ENCODE measurements around the gene DUSP19.

The DUSP19 gene

DNA sequence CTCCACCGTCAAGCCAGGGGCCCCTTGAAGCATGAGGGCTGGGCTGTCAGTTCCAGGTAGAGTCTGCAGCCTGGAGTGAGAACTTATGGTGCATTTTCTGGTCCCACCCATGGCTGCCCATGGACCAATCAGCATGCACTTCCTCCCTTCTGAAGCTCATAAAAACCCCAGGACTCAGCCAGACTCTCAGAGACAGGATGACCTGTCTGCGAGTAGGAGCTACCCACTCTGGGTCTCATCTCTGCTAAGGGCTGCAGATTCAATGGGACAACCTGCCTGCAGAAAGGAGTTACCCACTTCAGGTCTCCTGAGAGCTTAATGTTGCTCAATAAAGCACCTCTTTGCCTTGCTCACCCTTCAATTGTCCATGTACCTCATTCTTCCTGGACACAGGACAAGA, 9.4 kb upstream of the DUSP19 start:
- no peak for DNase-seq

DNA sequence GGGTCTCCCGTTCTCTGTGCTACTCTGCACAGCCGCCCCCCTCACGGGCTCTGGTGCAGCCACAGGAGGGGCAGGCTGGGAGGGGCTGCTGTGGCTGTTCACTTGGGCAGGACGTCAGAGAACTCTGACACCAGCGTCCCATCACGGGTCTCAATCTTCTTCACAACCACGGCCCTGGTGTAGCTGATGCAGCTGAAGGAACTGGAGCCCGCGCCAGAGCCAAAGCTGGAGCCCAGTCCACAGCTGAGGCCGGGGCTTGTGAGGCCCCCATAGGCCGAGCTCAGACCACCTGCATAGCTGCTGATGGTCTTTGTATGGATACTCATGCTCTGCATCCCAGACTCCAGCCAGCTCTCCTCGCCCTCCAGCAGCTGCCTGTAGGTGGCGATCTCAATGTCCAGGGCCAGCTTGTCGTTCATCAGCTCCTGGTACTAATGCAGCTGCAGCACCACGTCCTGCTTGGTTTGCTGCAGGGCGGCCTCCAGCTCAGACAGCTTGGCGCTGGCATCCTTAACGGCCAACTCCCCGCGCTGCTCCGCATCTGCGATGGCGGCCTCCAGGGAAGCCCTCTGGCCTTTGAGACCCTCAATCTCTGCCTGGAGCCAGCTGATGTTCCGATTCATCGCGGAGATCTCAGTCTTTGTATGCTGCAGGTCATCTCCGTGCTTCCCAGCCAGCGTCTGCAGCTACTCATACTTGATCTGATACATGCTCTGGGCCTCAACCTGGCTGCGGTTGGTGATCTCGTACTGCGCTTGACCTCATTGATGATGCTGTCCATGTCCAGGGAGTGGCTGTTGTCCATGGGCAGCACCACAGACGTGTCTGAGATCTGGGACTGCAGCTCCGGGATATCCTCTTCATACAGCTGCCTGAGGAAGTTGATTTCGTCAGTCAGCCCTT, 7.4 kb upstream of the DUSP19 start:
- DNase-seq: no peak

DNA sequence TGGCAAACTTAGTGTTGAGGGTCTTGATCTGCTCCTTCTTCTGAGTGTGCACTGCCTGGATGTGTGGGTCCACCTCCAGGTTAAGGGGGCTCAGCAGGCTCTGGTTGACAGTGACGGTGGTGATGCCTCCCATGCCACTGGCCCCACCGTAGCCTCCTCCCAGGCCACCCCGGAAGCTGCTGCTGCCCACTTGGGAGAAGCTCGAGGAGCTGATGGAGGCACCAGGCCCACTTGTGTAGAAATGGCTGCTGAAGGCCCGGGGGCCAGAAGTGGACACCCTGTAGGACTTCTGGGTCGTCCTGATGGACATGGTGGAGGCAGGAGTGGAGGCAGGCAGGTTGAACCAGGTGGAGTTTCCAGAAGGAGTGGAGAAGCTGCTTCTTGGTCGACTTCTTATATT, 6.4 kb upstream of the DUSP19 start:
- DNase-seq: no peak

DNA sequence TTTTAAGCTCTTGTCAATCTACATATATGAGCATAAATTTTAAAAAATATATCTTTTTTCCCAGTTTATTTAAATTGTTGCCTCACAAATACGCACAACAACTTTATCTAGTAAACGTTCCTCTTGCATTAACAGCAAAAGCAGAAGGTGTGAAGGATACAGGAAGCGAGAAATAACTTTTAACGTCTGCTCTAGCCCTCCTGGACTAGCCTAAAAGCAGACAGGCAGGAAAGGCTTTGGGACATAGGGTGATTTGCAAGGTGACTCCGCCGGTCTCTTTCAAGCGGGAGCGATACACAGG, 434 bp upstream of the DUSP19 start:
- DNase-seq: no peak

DNA sequence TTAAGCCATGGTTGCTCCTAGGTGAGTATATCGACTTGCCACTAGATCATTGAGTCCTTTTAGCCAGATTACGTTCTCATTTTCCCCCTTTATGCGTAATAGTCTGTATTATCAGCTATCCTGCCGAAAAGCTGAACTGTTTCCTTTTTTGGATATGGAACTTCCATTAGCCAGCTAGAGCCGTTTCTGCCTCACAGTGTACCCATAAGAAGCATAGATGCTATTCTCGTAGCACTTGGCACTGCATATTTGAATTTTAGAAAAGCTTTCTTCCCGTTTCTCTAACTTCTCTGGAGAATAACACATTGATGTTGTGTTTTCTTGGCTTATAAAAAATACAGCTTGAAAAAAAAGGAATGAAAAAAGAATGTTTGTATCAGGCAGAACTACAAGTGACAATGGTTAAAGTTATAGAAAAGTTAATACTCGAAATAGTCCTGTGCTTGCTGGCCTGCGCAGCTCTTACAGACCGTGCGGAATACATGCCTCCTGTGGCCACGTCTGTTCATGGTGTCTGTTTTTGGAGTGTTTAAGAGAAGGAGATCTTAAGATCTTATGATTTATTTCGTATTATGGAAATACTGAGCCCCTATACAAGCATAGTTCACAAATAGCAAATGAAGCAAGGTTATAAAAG, 710 bp downstream of the DUSP19 start:
- no peak for DNase-seq

DNA sequence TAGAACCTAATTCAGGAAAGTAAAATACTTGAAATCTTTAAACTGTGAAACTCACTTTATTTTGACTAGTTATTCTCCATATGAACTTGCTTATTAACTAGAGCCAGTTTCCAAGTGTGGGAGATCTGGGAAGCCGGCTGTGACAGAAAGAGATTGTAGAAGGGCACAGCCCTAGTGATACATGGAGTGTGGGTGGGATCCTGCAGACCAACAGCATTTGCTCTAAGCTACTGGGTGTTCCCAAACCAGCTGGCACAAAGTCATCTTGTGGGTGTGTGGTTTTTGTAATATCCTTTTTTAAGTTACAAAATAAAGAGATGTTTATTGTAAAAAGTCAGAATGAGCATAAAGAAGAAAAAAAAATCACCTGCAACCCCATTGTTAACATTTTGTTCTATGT, 3.4 kb downstream of the DUSP19 start:
- DNase-seq: no peak

DNA sequence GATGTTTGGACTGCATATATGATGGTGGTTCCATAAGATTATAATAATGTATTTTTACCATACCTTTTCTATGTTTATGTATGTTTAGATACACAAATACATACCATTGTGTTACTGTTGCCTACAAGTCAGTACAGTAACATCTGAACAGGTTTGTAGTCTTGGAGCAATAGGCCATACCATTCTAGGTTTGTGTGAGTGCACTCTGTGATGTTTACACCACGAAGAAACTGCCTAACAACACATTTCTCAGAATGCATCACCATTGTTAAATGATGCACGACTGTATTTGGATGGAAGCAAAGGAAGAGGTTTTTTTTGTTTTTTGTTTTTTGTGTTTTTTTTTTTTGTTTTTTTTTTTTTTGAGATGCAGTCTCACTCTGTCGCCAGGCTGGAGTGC, 9.5 kb downstream of the DUSP19 start:
- DNase-seq: no peak

DNA sequence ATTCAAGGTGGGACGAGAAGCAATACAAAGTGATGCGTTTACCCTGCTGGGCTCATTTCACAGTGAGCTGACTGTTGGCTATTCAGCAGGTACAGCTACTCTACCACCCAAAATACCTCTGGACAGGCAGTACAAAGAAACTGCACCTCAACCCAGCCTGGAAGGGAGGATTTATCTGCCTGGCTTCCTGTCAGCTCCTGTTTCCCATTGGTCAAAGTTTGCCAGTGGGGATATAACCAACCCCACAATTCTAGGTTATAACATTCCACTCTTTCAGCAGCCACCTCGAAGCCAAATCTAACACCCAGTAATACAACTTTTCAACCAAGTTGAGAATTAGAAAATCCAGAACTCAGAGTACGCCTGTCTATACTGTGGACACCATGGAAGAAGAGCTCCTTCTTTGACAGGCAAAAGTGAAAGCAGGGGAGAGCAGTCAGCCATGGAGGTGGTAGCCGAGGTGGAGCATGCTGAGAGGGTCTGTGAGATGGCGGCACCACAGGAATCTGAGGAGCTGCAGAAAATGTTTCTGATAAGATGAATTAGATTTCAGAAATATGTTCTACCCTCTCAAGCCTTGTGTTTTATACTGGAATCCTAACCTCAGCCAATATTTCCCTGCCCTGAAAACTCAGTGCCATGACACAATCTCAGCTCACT, 10.8 kb downstream of the DUSP19 start:
- no peak for DNase-seq

DNA sequence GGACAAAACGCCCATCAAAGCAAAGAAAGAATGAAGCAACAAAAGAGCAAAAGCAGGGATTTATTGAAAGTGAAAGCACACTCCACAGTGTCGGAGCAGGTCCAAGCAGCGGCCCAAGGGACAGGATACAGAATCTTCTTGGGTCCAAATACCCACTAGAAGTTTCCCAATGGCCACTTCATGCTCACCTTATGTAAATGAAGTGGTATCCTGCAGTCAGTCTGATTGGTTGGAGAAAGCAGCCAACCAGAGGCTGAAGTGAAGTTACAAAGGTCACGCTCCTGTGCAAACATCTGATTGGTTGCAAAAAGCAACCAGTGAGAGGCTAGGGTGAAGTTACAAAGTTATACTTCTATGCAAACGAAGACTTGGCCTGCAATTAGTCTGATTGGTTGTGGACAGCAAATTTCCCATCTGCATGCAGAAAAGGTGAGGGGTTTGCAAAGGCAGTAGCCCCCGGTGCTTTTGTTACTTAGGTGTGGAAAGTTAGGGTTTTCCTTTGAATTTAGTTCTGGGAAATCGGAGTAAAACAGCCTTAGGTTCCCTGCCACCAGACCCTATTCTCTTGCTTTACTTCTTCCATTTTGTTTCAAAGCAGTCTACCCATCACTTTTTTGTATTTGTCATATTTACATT, 12.9 kb downstream of the DUSP19 start:
- no peak for DNase-seq

DNA sequence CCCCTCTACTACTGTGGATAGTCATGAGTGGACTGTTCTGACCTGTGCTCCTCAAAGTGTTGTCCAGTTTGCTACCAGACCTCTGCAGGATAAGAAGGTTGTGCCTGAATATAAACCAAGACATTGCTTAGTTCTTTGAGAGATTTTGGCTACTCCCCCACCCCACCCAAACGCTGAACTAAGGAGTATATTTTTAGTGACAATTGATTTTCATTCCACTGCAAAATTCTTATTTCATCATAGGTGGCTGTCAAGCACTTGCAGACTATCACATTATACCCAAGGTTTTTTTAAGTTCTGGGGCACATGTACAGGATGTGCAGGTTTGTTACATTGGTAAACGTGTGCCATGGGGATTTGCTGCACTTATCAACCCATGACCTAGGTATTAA, 13.4 kb downstream of the DUSP19 start:
- no peak for DNase-seq

DNA sequence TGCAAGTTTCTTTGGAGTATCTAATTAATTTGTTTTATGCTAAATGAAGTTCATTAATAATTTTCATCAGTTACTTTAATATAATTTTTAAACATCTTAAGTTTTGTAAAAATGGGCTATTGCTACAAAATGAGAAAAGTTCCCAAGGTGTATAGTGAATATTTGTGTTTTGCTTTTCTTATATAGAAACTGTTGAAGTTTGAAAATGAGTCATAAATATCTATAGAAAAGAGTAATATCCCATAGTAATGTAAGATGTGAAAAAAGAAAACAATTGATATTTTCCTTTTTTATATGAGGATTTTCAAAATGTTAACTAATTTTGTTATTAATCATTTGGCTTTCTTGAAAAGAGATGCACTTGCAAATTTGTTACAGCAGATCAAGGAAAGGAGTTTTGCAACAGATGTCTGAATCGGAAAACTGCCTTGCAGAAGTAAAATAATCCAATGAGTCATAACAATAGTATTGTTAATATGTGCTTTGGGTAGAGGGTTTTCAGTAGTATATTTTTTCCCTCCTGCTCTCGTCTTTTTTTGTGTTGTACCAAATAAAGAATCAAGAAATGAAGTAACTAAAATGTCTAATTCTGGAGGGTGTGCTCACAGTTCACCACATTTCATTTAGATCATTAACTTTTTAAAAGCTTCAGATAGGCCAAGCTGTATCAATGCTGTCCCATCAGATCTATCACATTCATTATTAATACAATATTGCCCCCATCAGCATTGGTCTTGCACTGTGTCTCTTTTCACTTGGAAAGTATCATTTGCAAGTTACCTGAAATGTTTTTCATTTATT, 15.5 kb downstream of the DUSP19 start:
- no peak for DNase-seq

DNA sequence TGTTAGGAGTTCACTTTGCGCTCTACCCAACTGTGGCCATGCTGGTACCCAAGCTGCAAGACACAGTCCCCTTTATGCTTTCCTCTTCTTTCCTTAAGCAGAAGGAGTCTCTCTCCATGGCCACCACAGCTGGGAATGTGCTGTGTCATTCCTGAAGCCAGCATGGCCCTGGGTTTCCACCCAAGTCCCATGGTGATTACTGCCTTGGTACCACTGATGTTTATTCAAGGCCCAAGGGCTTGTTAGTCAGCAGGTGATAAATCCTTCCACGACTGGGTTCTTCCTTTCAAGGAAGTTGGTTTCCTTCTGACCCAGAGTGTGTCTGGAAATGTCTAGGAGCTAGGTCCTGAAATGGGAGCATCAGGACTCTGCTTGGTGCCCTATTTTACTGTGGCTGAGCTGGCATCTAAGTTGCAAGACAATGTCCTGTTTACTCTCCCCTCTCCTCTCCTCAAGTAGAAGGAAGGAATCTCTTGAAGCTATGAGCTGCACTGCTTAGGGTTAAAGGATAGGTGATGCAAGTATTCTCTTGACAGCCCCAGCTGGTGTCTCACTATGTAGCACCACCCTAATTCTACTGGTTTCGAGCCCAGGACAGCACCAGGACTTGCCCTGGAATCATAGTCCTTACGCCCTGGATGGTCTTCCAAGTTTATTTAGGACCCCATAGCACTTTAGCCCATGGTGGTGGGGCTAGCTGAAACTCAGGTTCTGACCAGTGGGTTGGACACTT, 27.0 kb downstream of the DUSP19 start:
- no peak for DNase-seq

DNA sequence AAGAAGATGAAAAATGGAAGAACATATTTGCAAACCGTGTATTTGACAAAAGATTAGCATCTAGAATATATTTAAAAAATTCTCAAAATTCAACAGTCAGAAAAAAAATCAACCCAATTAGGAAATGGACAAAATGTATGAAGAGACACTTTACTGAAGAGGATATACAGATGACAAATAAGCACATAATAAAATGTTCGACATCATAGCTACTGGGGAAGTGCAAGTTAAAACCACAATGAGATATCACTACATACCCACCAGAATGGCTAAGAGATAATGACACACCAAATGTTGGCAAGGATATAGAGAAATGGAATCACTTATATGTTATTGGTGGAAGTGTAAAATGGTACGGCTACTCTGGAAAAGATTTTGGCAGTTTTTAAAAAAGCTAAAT, 34.0 kb downstream of the DUSP19 start:
- DNase-seq: no peak

DNA sequence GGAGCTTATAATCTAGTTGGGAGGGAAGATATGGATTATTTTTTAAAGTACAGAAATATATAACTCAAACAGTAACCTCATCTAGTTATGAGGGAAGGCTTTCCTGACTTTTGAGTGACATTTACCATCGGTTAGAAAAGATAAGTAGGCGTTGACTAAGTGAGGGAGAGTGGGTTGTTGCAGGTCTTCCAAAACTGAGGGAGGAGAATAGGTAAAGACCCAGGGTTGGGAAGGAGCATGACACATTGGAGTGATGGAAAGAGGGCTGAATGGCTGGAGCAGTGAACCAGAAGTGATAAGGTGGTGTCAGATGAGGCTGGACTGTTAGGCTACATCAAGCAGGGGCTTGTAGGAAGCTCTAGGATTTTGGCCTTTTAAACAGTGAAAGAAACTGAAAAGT, 35.1 kb downstream of the DUSP19 start:
- DNase-seq: no peak

DNA sequence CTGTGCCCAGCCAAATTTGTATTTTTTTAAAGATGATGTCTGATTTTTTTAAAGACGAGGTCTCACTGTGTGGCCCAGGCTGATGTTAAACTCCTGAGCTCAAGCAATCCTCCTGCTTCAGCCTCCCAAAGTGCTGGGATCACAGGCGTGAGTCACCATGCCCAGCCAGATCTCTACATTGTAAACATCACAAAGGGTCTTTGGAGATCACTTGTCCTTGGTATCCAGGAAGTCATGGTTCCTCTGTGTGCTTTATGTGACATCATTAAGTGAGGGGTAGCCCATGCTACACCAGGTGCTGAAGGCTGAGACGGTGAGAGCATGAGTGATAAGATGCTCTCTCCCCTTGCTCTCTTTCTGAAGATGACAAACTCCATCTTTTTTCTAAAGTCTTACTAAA, 38.7 kb downstream of the DUSP19 start:
- no peak for DNase-seq

DNA sequence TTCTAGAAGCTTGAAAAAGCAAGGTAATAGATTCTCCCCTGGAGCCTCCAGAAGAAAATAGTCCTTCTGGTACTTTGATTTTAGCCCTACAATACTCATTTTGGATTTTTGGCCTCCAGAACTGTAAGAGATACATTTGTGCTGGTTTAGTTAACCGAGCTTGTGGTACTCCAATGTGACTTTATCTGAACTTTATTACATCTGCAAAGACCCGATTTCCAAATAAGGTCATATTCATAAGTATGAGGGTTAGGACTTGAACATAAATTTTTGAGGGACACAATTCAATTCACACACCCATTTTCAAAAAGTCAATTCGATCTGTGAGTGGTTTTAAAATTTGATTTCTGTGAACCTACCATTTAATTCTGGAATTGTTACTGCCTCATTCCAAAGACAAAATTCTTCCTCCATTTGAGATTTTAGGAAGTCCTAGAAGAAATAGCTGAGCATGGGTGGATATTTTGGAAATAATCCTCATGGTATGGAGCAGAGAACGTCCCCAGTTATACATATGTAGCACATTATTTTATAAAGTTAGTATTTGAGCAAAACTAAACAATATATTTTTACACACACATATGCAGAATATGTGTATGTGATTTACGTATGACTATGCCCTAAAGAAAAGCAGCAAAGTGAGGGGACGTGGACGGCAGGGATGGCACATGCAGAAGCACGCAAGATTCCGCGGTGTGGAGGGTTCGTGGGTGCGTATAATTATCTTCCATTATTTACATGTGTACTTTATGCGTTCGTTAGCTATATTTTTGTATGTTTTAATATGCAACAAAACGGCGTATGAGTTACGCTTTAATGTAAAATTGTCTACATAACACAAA, 44.8 kb downstream of the DUSP19 start:
- no peak for DNase-seq

DNA sequence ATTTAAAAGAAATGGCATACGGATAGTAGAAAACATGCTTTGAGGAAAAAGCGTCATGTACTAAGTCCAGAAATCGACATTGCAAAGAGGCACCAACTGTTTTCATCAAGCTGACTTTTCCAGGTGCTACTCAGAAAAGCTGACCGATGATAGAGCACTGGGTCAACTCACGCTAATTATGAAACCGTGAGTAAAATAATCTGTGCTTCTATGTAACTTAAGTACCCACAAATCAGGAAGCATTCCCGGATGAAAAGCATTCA, 45.3 kb downstream of the DUSP19 start:
- DNase-seq: no peak

DNA sequence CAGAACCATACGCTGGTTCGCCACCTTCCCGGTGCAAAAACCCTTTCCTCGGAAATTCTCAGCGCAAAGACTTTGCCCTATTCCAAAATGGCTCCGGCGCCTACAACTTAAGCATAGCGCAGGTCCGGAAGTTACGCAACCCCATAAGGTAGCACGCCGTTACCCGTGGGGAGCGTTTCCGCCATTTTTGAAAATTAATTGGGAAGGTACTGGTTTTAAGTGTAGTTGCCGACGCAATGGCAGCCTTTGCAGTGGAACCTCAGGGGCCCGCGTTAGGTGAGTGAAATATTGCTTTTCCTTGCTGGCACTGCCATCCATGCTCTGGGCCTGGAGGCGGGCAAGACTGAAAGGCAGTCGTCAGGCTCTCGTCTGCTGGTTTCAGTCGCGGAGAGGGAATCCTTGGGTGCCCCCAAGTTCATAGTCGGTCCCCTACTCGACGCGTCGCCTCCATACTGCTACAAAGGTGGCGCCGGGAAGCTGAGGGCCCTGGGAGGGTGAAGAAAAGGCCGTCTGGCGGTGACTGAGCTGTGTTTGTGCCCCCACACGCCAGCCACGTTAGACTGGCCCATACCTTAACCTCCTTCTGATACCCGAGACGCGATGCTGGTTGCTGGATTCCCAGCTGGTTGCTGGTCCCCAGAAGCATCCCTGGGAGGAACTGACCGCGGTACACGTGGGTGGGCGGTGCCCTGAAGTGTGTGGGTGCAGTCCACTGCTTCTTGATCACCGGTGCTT, 45.8 kb downstream of the DUSP19 start, which contains the start of gene NUP35:
NUP35 (plus strand) TSS at position 222 of the 735 bp plus-strand sequence; CDS start at position 237, 15 bp downstream.
- DNase-seq: peak; percentile 68

DNA sequence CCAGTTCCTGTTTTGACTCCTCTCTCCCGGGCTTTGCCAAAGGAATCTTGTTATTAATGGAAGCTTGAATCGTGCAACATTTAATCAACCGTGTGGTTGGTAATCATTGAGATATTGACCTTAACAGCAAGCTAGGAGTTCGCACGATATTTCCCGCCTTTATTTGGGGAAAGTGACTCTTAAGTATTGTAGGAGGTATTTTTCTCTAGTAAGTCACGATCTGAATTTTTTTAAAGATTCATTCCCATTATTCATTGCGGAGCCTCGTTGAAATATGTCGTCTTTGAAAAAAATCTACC, 46.4 kb downstream of the DUSP19 start:
- DNase-seq: no peak

DNA sequence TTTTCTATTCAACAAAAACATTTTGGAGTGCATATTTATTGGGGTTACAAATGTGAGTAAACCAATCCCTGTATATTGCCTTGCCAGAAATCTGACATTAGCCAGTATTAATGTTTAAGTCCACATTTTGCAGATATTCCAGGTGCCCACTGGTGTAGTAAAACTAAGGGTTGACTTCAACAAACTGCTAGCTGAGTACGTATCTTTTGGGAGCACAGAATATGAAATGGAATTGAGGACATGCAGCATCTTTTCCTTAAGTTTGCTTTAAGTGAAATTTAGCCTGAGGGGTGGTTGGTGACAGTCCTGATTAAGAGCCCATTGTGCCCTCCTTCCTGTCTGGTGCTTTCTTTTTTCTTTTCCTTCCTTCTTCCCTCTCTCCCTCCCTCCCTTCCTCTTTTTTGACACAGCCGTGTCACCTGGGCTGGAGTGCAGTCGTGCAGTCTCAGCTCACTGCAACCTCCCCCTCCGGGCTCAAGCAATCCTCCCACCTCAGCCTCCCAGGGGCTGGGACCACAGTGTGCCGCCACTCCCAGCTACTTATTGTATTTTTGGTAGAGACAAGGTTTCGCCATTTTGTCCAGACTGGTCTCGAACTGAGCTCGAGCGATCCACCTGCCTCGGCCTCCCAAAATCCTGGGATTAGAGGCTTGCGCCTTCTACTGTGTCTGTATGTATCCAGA, 47.3 kb downstream of the DUSP19 start:
- no peak for DNase-seq

Measured in NK-92 treated with Interleukin-12 subunit alpha and Interleukin-12 subunit beta, amount 100 ng/mL, for 24 hours (cell line).